CMK (cell line): Measurements from ENCODE around the gene LCN10.

ENCODE experiments used
- DNase-seq: peaks from one replicate; pipeline ENCODE4 v3.0.0-alpha.2; 2010; ENCODE audit warnings: low read depth

The LCN10 gene

GRCh38 chr9:136738960-136739359 is 3.8 kb downstream of the LCN10 start:
- DNase-seq: no peak

- no peak for DNase-seq
Observed at GRCh38 chr9:136735812-136736480, 6.8 kb downstream of the LCN10 start.

DNA sequence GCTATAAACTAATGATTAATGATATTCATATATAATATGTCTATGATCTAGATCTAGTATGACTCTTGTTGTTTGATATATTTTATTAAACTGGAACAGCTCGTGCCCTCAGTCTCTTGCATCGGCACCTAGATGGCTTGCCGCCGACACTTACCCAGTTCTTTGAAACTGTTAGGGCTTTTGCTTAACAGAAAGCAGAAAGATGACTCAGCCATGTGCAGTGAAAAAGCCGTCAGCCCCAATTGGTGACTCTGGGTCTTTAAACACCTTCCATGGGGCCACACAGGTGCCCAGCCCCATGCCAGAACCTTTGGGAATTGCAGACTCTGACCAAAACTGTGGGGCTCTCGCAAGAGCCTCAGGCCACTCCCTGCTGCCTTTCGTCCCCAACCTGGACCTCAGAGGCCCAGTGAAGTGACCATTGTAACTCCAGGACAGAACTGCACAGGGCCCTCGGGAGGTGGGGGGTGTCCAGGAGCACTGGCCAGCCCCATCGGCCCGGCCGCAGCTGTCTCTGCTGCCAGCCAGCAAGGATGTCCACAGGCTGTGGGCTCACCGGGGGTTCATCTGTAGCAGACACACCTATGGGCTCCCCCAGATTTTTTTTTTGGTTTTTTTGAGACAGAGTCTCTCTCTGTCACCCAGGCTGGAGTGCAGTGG is 7.8 kb downstream of the LCN10 start:
- DNase-seq: no peak

DNA sequence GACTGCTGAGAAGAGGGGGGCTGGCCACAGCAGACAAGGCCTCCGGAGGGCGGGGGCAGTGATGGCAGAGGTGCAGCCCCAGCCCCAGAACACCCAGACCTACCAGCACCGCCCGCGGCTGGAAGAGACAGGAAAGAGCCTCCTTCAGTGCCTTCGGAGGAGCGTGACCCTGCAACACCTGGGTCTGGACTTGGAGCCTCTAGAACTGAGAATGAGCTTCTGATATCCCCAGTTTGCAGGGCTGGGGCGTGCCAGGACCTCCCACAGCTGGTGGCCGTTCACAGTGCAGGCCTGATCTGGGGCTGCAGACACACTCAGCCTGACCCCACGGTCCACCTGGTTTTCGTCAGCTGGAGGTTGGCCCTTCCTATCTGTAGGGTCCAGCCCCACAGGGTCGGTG is 9.1 kb downstream of the LCN10 start:
- DNase-seq: no peak

DNA sequence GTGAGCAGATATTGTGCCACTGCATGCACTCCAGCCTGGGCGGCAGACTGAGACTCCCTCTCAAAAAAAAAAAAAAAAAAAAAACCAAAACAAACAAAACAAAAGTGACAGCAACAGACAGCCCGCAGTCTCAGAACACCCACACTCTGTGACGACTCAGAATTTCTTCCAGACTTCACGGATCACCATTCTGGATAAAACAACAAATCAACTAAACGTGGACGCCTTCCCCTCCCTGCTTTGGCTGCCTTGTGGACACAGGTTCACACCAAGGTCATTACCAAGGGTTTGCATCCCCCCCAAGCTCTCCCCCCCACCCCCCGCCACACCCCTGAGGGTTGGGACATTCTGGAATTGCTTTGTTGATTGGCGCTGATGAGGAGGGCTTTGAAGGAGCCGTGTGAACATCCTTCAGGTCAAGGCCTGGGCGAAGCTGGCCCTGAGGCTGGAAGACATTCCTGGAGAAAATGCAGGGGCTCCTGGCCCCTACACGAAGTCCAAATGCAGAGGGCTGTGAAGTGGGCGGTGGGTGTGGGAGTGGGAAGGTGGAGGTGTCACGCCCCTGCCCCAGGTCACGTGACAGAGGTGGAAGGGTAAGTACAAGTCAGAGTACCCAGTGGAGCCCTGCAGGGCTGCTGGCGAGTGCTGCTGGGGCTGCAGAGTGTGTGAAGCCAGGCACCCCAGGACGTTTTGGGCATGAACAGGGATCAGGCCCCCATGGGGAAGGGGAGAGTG is 10.1 kb downstream of the LCN10 start:
- DNase-seq: no peak

- DNase-seq: no peak
Observed at GRCh38 chr9:136729926-136730325, 12.8 kb downstream of the LCN10 start.

DNA sequence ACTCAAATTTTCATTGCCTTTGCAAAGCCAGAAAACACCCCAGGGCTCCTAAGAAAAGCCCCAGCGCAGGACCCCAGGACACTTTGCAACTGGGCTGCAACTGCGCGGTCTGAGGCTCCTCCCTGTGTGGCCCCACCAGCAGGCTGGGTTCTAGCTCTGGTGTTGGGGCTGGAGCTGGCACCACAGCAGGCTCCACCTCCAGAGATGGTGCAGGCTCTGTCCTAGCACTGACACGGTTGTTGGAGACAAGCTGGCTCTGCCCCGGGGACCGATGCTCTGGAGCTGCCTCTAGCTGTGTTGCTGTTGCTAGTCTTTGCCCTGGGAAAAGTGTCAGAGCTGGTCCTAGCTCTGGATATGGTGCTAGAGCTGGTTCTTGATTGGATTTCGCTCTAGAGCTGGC is 13.6 kb downstream of the LCN10 start:
- no peak for DNase-seq

GRCh38 chr9:136728548-136729123 is 14.1 kb downstream of the LCN10 start:
- no peak for DNase-seq

GRCh38 chr9:136728080-136728547 is 14.6 kb downstream of the LCN10 start:
- DNase-seq: peak; percentile 81

GRCh38 chr9:136726631-136727191 is 16.0 kb downstream of the LCN10 start:
- DNase-seq: no peak

- DNase-seq: no peak
Observed at GRCh38 chr9:136726118-136726517, 16.6 kb downstream of the LCN10 start.

GRCh38 chr9:136725612-136726011 is 17.1 kb downstream of the LCN10 start:
- no peak for DNase-seq

- DNase-seq: no peak
Observed at GRCh38 chr9:136724772-136725171, 18.0 kb downstream of the LCN10 start.

DNA sequence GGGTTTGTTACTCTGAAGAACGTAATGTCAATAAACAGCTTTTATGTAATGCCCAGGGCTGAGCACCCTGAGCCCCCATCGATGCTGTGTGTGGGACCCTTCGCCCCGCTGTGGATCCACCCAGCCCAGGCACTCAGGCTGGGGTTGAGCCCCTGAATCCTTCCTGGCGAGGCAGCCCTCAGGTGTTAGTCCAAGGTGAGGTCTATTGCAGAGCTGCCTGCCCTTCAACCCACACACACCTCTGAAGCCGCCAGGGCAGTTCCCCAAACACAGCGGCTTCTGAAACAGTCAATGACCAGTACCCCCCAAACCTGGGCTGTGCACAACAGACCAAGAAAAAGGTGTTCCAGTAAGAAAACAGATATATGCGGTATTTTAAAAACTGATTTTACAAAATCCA is 18.8 kb downstream of the LCN10 start:
- DNase-seq: no peak

DNA sequence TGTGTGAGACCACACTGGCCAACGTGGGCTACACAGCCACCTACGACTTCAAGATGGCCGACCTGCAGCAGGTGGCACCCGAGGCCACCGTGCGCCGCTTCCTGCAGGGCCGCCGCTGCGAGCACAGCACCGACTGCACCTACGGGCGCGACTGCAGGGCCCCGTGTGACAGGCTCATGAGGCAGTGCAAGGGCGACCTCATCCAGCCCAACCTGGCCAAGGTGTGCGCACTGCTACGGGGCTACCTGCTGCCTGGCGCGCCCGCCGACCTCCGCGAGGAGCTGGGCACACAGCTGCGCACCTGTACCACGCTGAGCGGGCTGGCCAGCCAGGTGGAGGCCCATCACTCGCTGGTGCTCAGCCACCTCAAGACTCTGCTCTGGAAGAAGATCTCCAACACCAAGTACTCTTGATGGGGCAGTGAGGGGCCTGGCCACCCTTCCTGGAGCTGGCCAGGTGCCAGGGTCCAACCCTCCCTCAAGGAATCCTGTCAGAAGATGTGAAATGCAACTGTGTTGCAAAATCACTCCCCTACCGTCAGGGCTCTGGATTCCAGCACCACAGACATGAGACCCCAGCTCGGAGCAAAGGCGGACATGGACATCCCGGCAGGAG is 19.3 kb downstream of the LCN10 start:
- no peak for DNase-seq

GRCh38 chr9:136722969-136723356 is 19.8 kb downstream of the LCN10 start:
- no peak for DNase-seq

DNA sequence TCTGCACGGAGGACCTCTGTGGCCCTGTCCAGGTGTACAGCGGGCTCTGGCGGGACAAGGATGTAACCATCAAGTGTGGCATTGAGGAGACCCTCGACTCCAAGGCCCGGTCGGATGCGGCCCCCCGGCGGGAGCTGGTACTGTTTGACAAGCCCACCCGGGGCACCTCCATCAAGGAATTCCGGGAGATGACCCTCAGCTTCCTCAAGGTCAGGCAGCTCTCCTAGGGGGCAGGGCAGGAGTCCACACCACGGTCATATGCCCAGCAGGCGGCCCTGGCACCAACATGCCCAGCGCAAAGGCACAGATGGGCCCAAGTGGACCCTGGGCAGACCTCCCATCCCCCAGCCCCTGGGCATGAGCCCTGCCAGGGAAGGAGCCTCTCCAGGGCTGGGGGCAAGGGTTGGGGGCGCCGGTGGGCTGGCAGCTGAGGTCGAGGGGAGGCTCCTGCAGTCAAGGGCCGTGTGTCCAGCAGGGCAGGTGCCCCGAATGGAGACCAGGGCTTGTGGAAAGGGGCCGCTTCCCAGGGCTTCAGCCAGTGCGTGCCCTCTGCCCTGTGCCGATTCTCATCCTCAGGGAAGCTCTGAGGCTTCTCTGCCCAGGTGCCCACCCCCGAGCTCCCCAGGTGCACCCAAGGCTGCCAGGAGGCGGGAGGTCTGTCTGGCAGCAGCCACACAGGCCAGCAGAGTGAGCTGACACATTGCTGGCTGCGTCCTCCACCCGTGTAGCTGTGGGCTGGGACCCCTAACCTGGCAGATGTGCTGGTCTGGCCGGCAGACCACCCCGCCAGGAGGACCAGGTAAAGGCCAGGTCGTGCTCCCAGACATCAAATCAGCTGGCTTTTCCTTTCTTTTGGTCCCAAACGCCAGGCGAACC is 20.4 kb downstream of the LCN10 start:
- no peak for DNase-seq

GRCh38 chr9:136721339-136722092 is 21.2 kb downstream of the LCN10 start:
- DNase-seq: no peak

DNA sequence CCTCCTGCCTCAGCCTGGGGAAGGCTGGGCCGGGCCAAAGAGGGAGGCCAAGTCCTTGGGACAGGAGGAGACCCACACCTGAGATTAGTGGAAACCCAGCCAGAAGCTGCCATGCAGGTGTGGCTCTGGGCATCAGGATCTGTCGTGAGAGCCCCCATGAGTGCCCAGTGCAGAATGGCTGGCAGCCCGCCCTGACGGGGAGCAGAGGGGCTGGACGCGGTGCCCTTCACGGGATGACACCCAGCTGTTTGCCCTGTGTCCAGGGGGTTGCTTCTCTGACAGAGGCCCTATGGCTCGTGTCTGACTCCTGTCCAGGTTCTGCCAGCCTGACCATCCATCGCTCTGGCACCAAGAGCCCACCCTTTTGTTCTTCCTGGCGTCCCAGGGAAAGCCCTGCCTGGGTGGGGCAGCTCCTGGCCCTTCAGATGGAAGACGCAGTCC is 21.8 kb downstream of the LCN10 start:
- DNase-seq: no peak

- DNase-seq: no peak
Observed at GRCh38 chr9:136720251-136720897, 22.4 kb downstream of the LCN10 start.
